Measurements from ENCODE around the gene PLEKHG4B.

GRCh38 chr5:203246-203930, 111.4 kb downstream of the PLEKHG4B start:
- no peak for TF ChIP-seq EZH2 (optimal IDR thresholded peaks at IDR 0.05; ENCODE audit: low read depth, low read length)
- no peak for TF ChIP-seq CTCF (IDR thresholded peaks at IDR 0.05; ENCODE audit: low read length)
- TF ChIP-seq EZH2phosphoT487 (IDR thresholded peaks at IDR 0.05; ENCODE audit: low read length) = no peak

Data from MM.1S (cell line).